Measurements from ENCODE around the gene SLCO3A1.

SLCO3A1 gene

GRCh38 chr15:92023965-92024364 is 170.5 kb downstream of the SLCO3A1 start:
- Histone ChIP-seq H3K9me3 (ENCODE audit: insufficient read depth, low read depth, low read length) (no peaks in the 10 kb centered on the region), H3K27me3 (ENCODE audit: insufficient read depth, low read length) (no peaks in the 10 kb centered on the region), H3K27ac (ENCODE audit: low read depth, low read length) (no peak overlapping the region), H3K36me3 (ENCODE audit: insufficient read depth, low read length) (no peaks in the 10 kb centered on the region), H3K9ac (ENCODE audit: low read depth, low read length) (no peak overlapping the region), H3K4me1 (ENCODE audit: insufficient read depth, low read length) (peaks cover 4% of the 10 kb centered on the region; the same call in 1 of the 2 replicates), H3K4me3 (ENCODE audit: low read length) (no peak overlapping the region)
- 90% methylated on average over 1 of the region's 1 CpG for WGBS

DNA sequence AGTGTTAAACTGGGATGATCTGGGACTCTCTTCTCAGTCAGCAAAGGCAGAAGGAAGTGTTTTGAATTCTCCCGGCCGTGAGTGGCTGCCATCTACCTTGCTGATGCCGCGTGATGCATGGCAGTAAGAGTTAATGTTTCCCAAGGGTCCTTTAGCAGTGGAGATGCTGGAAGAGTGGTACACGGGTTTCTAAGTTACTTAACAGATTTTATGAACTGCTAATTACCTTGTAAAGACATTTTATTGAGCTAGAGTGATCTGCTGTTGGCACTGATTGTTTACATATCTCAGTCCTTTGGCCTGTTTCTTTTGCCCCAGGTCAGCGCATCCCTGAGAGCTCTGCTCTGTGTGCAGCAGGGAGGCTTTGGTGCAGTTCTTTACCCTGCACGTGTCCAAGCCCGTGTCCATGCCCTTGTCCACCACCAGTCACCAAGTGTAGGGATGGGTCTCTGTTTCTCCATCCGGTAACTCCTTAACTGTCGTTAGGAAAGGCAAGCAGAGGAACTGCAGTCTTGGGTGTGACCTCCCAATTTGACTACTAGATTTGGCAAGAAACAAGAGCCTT is 172.3 kb downstream of the SLCO3A1 start:
- H3K4me1 ChIP-seq (ENCODE audit: insufficient read depth, low read length) = peaks cover 16% of the 10 kb centered on the region; the same call in 1 of the 2 replicates
- no peak overlapping the region for H3K27ac ChIP-seq (ENCODE audit: low read depth, low read length)
- no peak overlapping the region for H3K4me3 ChIP-seq (ENCODE audit: low read length)
- no peaks in the 10 kb centered on the region for H3K9me3 ChIP-seq (ENCODE audit: insufficient read depth, low read depth, low read length)
- 93% methylated on average over 10 of the region's 10 CpGs for WGBS
- H3K36me3 ChIP-seq (ENCODE audit: insufficient read depth, low read length) = no peaks in the 10 kb centered on the region
- no peak overlapping the region for H3K9ac ChIP-seq (ENCODE audit: low read depth, low read length)
- H3K27me3 ChIP-seq (ENCODE audit: insufficient read depth, low read length) = no peaks in the 10 kb centered on the region

GRCh38 chr15:92028389-92028724 is 174.8 kb downstream of the SLCO3A1 start:
- Histone ChIP-seq H3K27ac (ENCODE audit: low read depth, low read length) (no peak overlapping the region), H3K4me1 (ENCODE audit: insufficient read depth, low read length) (peaks cover 21% of the 10 kb centered on the region; the same call in 1 of the 2 replicates), H3K9me3 (ENCODE audit: insufficient read depth, low read depth, low read length) (no peaks in the 10 kb centered on the region), H3K27me3 (ENCODE audit: insufficient read depth, low read length) (no peaks in the 10 kb centered on the region), H3K9ac (ENCODE audit: low read depth, low read length) (no peak overlapping the region), H3K4me3 (ENCODE audit: low read length) (no peak overlapping the region), H3K36me3 (ENCODE audit: insufficient read depth, low read length) (no peaks in the 10 kb centered on the region)
- 93% methylated on average over 4 of the region's 4 CpGs for WGBS

DNA sequence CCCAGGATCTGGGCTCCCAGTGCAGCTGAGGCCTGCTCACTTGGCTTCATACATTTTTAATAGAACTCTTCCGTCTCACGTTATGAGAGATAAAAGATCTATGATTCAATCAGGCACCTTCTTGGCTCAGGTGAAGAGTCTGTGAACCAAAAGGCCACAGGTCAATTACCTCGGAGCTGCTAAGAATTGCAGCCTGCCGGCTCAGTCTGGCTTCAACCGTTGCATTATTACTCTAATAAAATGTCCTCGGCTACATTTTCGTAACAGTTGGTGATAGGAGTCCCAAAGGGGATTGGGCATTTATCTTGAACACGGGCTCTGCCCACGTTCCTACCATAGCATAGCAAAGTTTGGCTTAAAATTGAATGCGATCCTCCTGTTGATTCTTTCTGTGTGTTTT is 176.3 kb downstream of the SLCO3A1 start:
- Histone ChIP-seq H3K36me3 (ENCODE audit: insufficient read depth, low read length) (no peaks in the 10 kb centered on the region), H3K9me3 (ENCODE audit: insufficient read depth, low read depth, low read length) (no peaks in the 10 kb centered on the region), H3K9ac (ENCODE audit: low read depth, low read length) (no peak overlapping the region), H3K27me3 (ENCODE audit: insufficient read depth, low read length) (no peaks in the 10 kb centered on the region), H3K4me1 (ENCODE audit: insufficient read depth, low read length) (peaks cover 19% of the 10 kb centered on the region; the same call in 1 of the 2 replicates), H3K4me3 (ENCODE audit: low read length) (no peak overlapping the region), H3K27ac (ENCODE audit: low read depth, low read length) (no peak overlapping the region)
- WGBS = 93% methylated on average over 10 of the region's 10 CpGs

GRCh38 chr15:92033314-92033713 is 179.8 kb downstream of the SLCO3A1 start:
- H3K36me3 ChIP-seq (ENCODE audit: insufficient read depth, low read length) = no peaks in the 10 kb centered on the region
- H3K4me1 ChIP-seq (ENCODE audit: insufficient read depth, low read length) = peaks cover 26% of the 10 kb centered on the region
- 74% methylated on average over 9 of the region's 9 CpGs for WGBS

DNA sequence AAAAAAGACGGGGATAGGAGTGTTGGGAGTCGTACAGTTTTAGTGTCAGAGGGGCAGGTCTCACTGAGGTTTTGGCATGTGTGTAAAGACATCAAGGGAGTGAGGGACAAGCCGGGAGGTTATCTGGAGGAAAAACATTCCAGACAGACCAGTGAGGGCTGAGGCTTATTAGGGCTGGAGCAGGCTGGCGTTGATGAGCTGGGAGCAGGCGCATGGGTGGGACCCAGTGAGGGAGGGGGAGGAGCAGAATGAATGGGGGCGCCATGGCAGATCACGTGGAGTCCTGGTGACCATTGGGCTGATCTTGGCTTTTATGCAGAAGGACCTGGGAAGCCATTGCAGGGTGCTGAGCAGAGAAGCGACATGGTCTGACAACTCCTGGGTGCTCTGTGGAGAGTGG is 180.2 kb downstream of the SLCO3A1 start:
- peaks cover 26% of the 10 kb centered on the region for H3K4me1 ChIP-seq (ENCODE audit: insufficient read depth, low read length)

More at GRCh38 chr15:92033314-92033713, 179.8 kb downstream of the SLCO3A1 start:
- H3K27ac ChIP-seq (ENCODE audit: low read depth, low read length) = no peak overlapping the region
- no peak overlapping the region for H3K9ac ChIP-seq (ENCODE audit: low read depth, low read length)
- no peaks in the 10 kb centered on the region for H3K27me3 ChIP-seq (ENCODE audit: insufficient read depth, low read length)
- H3K4me3 ChIP-seq (ENCODE audit: low read length) = no peak overlapping the region
- no peaks in the 10 kb centered on the region for H3K9me3 ChIP-seq (ENCODE audit: insufficient read depth, low read depth, low read length)

DNA sequence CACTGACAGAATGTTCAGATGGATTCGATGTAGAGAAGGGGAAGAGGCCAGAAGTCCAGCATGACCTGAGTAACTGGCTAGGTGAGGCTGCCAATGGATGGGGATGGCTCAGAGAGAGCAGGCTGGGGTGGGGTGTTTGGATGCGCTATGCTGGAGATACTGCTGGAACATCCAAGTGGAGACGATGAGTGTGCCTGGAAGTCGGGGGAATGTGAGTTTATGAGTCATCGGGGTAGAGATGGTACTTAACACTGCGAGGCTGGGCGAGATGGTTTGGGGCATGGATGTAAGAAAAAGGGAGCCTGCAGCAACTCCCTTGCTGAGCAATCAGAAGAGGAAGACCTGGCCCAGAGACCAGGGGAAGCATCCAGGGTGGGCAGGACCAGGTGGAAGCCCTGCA is 180.7 kb downstream of the SLCO3A1 start:
- WGBS = 92% methylated on average over 7 of the region's 7 CpGs
- H3K4me1 ChIP-seq (ENCODE audit: insufficient read depth, low read length) = peaks cover 26% of the 10 kb centered on the region

More for the DNA sequence above, 180.2 kb downstream of the SLCO3A1 start:
- Histone ChIP-seq H3K36me3 (ENCODE audit: insufficient read depth, low read length) (no peaks in the 10 kb centered on the region), H3K9me3 (ENCODE audit: insufficient read depth, low read depth, low read length) (no peaks in the 10 kb centered on the region; the same call in 1 of the 2 replicates), H3K27me3 (ENCODE audit: insufficient read depth, low read length) (no peaks in the 10 kb centered on the region), H3K4me3 (ENCODE audit: low read length) (no peak overlapping the region), H3K9ac (ENCODE audit: low read depth, low read length) (no peak overlapping the region), H3K27ac (ENCODE audit: low read depth, low read length) (no peak overlapping the region)
- WGBS = 91% methylated on average over 8 of the region's 8 CpGs

GRCh38 chr15:92035551-92035950 is 182.0 kb downstream of the SLCO3A1 start:
- Histone ChIP-seq H3K9me3 (ENCODE audit: insufficient read depth, low read depth, low read length) (no peaks in the 10 kb centered on the region; the same call in 1 of the 2 replicates), H3K27me3 (ENCODE audit: insufficient read depth, low read length) (no peaks in the 10 kb centered on the region), H3K4me1 (ENCODE audit: insufficient read depth, low read length) (peaks cover 16% of the 10 kb centered on the region), H3K4me3 (ENCODE audit: low read length) (no peak overlapping the region), H3K9ac (ENCODE audit: low read depth, low read length) (no peak overlapping the region), H3K36me3 (ENCODE audit: insufficient read depth, low read length) (no peaks in the 10 kb centered on the region), H3K27ac (ENCODE audit: low read depth, low read length) (no peak overlapping the region)
- 51% methylated on average over 3 of the region's 3 CpGs for WGBS

More for the DNA sequence above, 180.7 kb downstream of the SLCO3A1 start:
- Histone ChIP-seq H3K4me3 (ENCODE audit: low read length) (no peak overlapping the region), H3K27ac (ENCODE audit: low read depth, low read length) (no peak overlapping the region), H3K9me3 (ENCODE audit: insufficient read depth, low read depth, low read length) (no peaks in the 10 kb centered on the region; the same call in 1 of the 2 replicates), H3K27me3 (ENCODE audit: insufficient read depth, low read length) (no peaks in the 10 kb centered on the region), H3K9ac (ENCODE audit: low read depth, low read length) (no peak overlapping the region), H3K36me3 (ENCODE audit: insufficient read depth, low read length) (no peaks in the 10 kb centered on the region)

DNA sequence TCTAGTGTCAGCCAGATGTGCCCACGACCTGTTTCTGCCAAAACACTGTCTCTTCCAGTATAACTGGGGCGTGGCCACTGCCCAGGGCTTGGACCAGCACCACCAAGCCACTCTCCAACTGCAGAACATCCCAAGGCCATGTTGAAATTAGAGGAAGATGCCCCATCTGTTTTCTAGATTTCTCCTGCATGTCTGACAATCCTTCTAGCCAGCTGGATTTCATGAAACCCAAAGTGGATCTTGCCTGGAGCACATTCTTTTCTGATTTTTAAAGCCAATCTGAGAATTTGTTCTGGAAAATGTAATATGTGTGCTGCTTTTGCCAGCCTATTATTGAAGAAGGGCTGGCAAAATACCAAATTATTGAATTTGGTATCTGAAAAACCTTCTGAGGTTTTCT is 182.5 kb downstream of the SLCO3A1 start:
- Histone ChIP-seq H3K27ac (ENCODE audit: low read depth, low read length) (no peak overlapping the region), H3K36me3 (ENCODE audit: insufficient read depth, low read length) (no peaks in the 10 kb centered on the region), H3K9ac (ENCODE audit: low read depth, low read length) (no peak overlapping the region), H3K27me3 (ENCODE audit: insufficient read depth, low read length) (no peaks in the 10 kb centered on the region), H3K9me3 (ENCODE audit: insufficient read depth, low read depth, low read length) (no peaks in the 10 kb centered on the region; the same call in 1 of the 2 replicates), H3K4me1 (ENCODE audit: insufficient read depth, low read length) (peaks cover 14% of the 10 kb centered on the region), H3K4me3 (ENCODE audit: low read length) (no peak overlapping the region)
- WGBS = 89% methylated on average over 2 of the region's 2 CpGs

GRCh38 chr15:92037491-92037890 is 184.0 kb downstream of the SLCO3A1 start:
- peaks cover 9% of the 10 kb centered on the region for H3K4me1 ChIP-seq (ENCODE audit: insufficient read depth, low read length)
- no peaks in the 10 kb centered on the region; the same call in 1 of the 2 replicates for H3K9me3 ChIP-seq (ENCODE audit: insufficient read depth, low read depth, low read length)
- H3K4me3 ChIP-seq (ENCODE audit: low read length) = no peak overlapping the region
- H3K27ac ChIP-seq (ENCODE audit: low read depth, low read length) = no peak overlapping the region
- WGBS = 53% methylated on average over 1 of the region's 1 CpG
- no peaks in the 10 kb centered on the region for H3K36me3 ChIP-seq (ENCODE audit: insufficient read depth, low read length)
- H3K27me3 ChIP-seq (ENCODE audit: insufficient read depth, low read length) = no peaks in the 10 kb centered on the region
- H3K9ac ChIP-seq (ENCODE audit: low read depth, low read length) = no peak overlapping the region

- no peak overlapping the region for H3K4me3 ChIP-seq (ENCODE audit: low read length)
- H3K9me3 ChIP-seq (ENCODE audit: insufficient read depth, low read depth, low read length) = no peaks in the 10 kb centered on the region; the same call in 1 of the 2 replicates
- H3K9ac ChIP-seq (ENCODE audit: low read depth, low read length) = no peak overlapping the region
Measured at GRCh38 chr15:92040350-92040749, 186.8 kb downstream of the SLCO3A1 start.

DNA sequence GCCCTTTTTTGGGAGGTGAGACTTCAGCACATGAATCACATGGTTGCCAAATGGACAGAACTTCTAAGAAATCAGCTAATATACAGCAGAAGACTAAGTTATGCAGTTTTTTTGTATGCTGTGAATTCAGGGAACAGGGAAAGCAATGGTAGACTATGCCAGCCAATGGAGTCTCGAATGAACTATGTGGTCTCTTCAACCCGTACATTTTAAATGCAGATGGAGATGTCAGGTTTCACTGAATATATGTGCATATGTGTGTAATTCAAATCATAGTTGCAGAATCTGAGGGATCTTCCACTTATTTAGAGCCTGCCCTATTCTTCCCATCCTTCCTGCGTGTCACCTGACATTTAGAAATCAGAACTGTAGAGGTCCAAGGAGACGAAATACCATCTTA is 187.9 kb downstream of the SLCO3A1 start:
- H3K27ac ChIP-seq (ENCODE audit: low read depth, low read length) = no peak overlapping the region
- peaks cover 7% of the 10 kb centered on the region for H3K4me1 ChIP-seq (ENCODE audit: insufficient read depth, low read length)
- H3K9ac ChIP-seq (ENCODE audit: low read depth, low read length) = no peak overlapping the region
- H3K27me3 ChIP-seq (ENCODE audit: insufficient read depth, low read length) = no peaks in the 10 kb centered on the region
- no peak overlapping the region for H3K4me3 ChIP-seq (ENCODE audit: low read length)
- no peaks in the 10 kb centered on the region for H3K36me3 ChIP-seq (ENCODE audit: insufficient read depth, low read length)
- H3K9me3 ChIP-seq (ENCODE audit: insufficient read depth, low read depth, low read length) = no peaks in the 10 kb centered on the region; the same call in 1 of the 2 replicates
- WGBS = 95% methylated on average over 4 of the region's 4 CpGs

More at GRCh38 chr15:92040350-92040749, 186.8 kb downstream of the SLCO3A1 start:
- Histone ChIP-seq H3K27ac (ENCODE audit: low read depth, low read length) (no peak overlapping the region), H3K36me3 (ENCODE audit: insufficient read depth, low read length) (no peaks in the 10 kb centered on the region), H3K4me1 (ENCODE audit: insufficient read depth, low read length) (peaks cover 7% of the 10 kb centered on the region), H3K27me3 (ENCODE audit: insufficient read depth, low read length) (no peaks in the 10 kb centered on the region)
- WGBS = 91% methylated on average over 1 of the region's 1 CpG
